Stromal cell of bone marrow (primary cell): Measurements from ENCODE around the gene PSIP1.
"Not testable (repeated sequence)": the region's sequence is repeated elsewhere in the genome, so short reads cannot be mapped to it uniquely, and the experiment has no call there.

Experiments
- DNase-seq: peaks from one replicate; pipeline ENCODE4 v3.0.0-alpha.2; 2012; ENCODE audit warnings: low read depth

PSIP1 gene

DNA sequence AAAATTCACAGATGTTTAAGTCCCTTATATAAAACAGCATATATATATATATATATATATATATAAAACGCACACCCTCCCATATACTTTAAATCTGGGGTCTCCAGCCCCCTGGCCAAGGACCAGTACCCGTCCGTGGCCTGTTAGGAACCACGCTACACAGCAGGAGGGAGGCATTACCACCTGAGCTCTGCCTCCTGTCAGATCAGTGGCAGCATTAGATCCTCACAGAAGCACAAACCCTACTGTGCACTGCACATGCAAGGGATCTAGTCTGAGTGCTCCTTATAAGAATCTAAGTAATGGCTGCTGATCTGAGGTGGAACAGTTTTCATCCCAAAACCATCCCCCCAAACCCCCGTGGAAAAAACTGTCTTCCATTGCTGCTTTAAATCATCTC is 9.0 kb downstream of the PSIP1 start:
- no peak for DNase-seq

GRCh38 chr9:15501179-15501578 is 9.6 kb downstream of the PSIP1 start:
- no peak for DNase-seq

DNA sequence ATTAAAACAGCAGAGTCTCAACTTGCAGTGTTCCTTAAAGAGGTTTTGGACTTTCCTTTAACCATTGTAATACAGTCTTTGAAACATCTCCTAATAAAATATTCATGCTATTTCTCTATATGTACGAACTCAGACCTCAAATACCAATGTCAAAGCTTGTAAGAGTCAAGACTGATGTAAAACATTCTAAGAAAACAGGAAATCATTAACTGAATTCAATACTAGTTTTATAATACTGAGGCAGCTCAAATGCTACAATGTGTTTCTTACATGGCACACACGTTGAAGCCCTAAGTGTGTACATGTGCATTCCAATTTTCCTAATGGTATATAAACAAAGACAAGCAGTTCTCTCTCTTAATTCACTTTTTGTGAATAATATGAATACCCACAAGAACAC is 11.6 kb downstream of the PSIP1 start:
- no peak for DNase-seq

GRCh38 chr9:15498246-15498995 is 12.3 kb downstream of the PSIP1 start:
- no peak for DNase-seq

DNA sequence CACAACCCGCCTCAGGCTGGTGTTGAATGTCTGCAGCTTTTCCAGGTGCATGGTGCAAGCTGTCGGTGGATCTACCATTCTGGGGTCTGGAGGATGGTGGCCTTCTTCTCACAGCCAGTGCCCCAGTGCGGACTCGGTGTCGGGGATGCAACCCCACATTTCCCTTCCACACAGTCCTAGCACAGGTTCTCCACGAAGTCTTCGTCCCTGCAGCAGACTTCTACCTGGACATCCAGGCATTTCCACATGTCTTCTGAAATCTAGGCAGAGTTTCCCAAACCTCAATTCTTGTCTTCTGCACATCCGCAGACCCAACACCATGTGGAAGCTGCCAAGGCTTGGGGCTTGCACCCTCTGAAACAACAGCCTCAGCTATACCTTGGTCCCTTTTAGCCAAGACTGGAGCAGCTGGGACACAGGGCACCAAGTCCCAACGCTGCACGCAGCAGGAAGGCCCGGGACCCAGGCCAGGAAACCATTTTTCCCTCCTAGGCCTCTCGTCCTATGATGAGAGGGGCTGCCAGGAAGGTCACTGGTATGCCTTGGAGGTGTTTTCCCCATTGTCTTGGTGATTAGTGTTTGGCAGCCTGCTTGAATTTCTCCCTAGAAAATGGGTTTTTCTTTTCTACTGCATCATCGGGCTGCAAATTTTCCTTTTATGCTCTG is 18.2 kb downstream of the PSIP1 start:
- no peak for DNase-seq

- no peak for DNase-seq
Measured at GRCh38 chr9:15491950-15492349, 18.8 kb downstream of the PSIP1 start.

DNA sequence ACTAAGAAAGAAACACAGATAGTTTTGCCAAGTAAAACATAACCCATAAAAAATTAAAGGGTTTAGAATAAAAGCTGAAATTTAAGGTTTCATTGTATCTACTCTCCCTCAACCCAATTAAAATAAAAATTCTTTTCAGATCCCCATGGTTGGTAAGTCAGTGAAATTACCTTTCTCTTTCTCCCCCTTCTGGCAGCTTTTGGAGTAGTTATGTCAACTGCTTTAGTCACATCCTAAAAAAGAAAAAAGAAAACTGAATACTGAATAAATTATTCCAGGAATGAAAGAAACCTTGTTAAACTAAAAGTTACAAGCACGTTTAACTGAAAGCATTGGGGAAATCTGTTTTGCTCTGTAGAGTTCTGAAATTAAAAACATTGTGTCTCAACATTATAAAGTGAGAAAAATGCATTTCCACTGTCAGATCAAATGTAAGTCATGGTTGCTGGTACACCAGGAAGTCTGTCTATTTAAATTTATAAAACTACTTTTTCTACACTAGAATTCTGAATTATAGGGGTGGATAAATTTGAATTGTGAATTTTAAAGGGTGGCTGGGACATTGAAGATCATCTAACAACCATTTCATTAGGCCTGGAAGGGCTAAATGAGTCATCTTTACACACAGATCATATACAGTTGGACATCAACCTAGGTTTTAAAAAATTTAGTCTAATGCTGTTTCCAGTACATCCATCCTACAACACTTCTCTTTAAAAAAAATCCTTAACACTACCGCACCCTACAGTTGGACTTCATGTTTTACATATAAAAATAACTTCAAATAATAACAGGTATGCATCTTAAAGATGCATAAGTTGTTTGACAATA is 24.7 kb downstream of the PSIP1 start:
- DNase-seq: no peak

GRCh38 chr9:15484802-15485201 is 26.0 kb downstream of the PSIP1 start:
- DNase-seq: no peak

- DNase-seq: no peak
Measured at GRCh38 chr9:15482146-15482545, 28.6 kb downstream of the PSIP1 start.

DNA sequence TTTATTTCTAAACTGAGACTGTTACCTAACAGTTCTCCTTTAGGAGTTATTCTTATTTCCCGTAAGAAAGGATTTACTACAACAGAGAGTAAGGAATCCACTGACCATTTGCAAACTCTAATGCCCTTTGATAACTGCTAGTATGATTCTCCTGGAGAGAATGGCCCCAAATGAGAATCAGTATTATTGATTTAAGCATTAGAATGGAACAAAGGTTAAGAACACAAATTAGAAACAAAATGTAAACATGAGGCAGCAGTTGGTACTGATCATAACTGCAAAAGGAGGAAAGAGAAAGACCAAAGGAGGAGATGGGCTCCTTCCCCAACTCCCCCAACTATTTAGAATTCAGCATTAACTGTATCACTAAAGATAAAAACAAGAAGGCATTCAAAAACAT is 30.7 kb downstream of the PSIP1 start:
- no peak for DNase-seq

GRCh38 chr9:15475923-15476536 is 34.7 kb downstream of the PSIP1 start:
- DNase-seq: no peak

- no peak for DNase-seq
Measured at GRCh38 chr9:15469862-15470261, 40.9 kb downstream of the PSIP1 start.

- DNase-seq: no peak
Measured at GRCh38 chr9:15469406-15469805, 41.4 kb downstream of the PSIP1 start.

DNA sequence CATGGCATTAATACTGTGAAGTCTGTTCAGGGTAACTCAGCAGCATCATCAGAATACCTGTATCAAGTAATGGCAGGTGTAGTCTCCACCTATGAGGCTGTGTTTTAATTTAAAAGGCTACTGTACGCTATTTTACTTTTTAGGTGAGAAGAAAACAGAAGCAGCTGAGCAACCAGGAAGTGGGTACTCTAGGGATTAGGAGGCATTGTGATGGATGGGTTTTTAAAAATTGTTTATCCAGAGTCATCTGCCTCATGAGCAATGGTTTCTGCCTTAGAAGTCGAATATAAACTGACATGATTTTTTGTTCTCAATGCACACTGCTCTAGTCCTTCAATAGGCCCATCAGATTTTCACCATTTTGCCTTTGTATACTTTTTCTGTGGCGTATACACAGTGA is 42.6 kb downstream of the PSIP1 start:
- no peak for DNase-seq

DNA sequence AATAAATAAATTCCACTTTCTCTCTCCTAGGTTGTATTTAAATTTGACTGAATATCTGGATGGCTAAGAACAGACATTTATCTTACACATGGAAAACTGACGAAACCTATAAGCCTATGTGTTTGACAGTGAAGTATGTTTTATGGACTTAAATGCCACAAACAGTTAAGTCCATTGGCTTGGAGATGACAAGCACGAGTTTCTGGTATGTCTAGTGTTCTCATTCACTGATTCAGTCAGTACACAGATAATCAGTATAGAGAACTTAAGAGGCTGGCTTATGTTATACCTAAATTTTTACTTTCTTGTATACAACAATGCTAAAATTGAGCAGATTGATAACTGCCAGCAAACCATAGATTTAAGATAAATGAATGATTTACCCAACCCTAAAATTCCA is 49.2 kb downstream of the PSIP1 start:
- DNase-seq: no peak

GRCh38 chr9:15461056-15461455 is 49.7 kb downstream of the PSIP1 start:
- DNase-seq: no peak

- no peak for DNase-seq
Measured at GRCh38 chr9:15453956-15454355, 56.8 kb downstream of the PSIP1 start.

DNA sequence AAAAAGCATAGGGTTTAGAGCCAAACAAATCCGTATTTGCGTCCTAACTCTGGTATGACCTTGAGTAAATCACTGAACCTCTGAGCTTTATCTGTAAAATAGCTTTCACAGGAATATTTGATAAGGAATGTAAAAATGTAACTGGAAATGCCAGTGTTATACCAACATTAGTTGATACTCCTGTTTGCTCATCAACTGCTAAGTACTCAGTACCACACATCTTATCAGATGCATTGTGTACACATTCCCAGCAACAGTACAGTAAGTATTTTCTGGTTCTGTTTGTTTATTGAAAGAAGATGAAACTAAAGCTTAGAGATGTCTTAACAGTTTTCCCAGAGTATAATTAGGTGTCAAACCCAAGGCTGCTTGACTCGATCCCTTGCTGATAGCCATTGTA is 66.6 kb downstream of the PSIP1 start:
- DNase-seq: no peak

- DNase-seq: not testable (repeated sequence)
Measured at GRCh38 chr9:15442264-15442663, 68.5 kb downstream of the PSIP1 start.

DNA sequence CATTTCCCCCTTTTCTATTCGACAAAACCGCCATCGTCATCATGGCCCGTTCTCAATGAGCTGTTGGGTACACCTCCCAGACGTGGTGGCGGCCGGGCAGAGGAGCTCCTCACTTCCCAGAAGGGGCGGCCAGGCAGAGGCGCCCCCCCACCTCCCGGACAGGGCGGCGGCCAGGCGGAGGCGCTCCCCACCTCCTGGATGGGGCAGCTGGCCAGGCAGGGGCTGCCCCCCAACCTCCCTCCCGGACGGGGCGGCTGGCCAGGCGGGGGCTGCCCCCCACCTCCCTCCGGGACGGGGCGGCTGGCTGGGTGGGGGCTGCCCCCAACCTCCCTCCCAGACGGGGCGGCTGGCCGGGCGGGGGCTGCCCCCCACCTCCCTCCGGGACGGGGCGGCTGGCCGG is 68.9 kb downstream of the PSIP1 start:
- not testable (repeated sequence) for DNase-seq

DNA sequence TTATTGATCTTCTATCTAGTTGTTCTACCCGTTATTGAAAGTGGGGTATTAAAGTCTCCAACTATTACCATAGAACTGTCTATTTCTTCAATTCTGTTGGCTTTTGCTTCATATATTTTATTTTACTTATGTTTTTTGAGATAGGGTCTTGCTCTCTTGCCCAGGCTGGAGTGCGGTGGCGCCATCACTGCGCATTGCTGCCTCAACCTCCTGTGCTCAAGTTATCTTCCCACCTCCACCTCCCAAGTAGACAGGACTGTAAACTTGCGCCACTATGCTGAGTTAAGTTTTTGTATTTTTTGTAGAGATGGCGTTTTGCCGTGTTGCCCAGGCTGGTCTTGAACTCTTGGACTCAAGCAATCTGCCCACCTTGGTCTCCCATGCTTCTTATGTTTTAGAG is 71.9 kb downstream of the PSIP1 start:
- no peak for DNase-seq

DNA sequence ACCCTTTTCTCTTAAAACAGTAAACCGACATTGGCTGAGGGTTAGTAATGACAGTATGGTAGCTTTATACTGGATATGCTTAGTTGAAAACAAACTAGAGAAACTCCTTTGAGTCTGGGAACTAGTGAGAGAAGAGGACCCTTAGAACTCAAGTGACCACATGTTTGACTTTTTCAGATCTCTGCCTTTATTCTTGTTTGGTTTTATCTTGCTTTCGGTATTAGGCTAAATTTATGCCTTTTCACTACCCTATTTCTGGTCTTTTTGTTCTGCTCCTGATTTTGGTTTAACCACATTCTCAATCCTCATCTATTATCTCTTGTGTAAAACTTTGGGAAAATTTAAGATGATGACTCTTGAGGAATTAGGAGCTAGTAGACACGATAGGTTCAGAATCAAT is 77.1 kb downstream of the PSIP1 start:
- no peak for DNase-seq

GRCh38 chr9:15433191-15433590 is 77.6 kb downstream of the PSIP1 start:
- DNase-seq: no peak
